ENCODE results near the gene GRIP1. TPM values are rescaled to one million over a fixed set of nuclear protein-coding genes. Genes with fewer than 3 reads are reported as not detected.

Gene GRIP1
- polyA plus RNA-seq, 1 donor from 2014 or later: not detected

- H3K36me3 Mint-ChIP-seq: peaks cover 2% of the 10 kb centered on the region
- peaks cover 2% of the 10 kb centered on the region for H3K27me3 Mint-ChIP-seq
- peaks cover 0 to 1% (median 0%) of the 10 kb centered on the region in 3 donors for H3K9me3 Mint-ChIP-seq
- H3K4me3 Mint-ChIP-seq: no peak overlapping the region
- H3K4me1 Mint-ChIP-seq: peaks cover 6 to 11% (median 7%) of the 10 kb centered on the region in 3 donors
- H3K27ac Mint-ChIP-seq: no peak overlapping the region
Measured at GRCh38 chr12:66297923-66298322, 381.0 kb downstream of the GRIP1 start.
